Measurements from ENCODE around the gene LIPJ.

The LIPJ gene

GRCh38 chr10:88586462-88586861 lies at the start of gene LIPJ:
Gene LIPJ, plus strand, starts transcription at chr10:88586762. Its CDS starts 3,926 bp downstream, at chr10:88590688.
- no peak for DNase-seq

- DNase-seq = no peak
Measured at GRCh38 chr10:88537322-88537721, 49.2 kb upstream of the LIPJ start.

GRCh38 chr10:88538048-88538447 lies 48.5 kb upstream of the LIPJ start:
- no peak for DNase-seq

GRCh38 chr10:88540351-88540750 lies 46.2 kb upstream of the LIPJ start:
- DNase-seq = no peak

GRCh38 chr10:88541116-88541626 lies 45.4 kb upstream of the LIPJ start:
- no peak for DNase-seq

- DNase-seq = no peak
Measured at GRCh38 chr10:88542522-88542921, 44.0 kb upstream of the LIPJ start.

GRCh38 chr10:88544140-88544870 lies 42.3 kb upstream of the LIPJ start:
- DNase-seq = peak; percentile 24

GRCh38 chr10:88545359-88545758 lies 41.2 kb upstream of the LIPJ start:
- no peak for DNase-seq

GRCh38 chr10:88546497-88546896 lies 40.1 kb upstream of the LIPJ start:
- DNase-seq = no peak

GRCh38 chr10:88551246-88551645 lies 35.3 kb upstream of the LIPJ start:
- no peak for DNase-seq

GRCh38 chr10:88553116-88553752 lies 33.3 kb upstream of the LIPJ start:
- peak; percentile 54 for DNase-seq

GRCh38 chr10:88555190-88555908 lies 31.2 kb upstream of the LIPJ start:
- DNase-seq = no peak

- DNase-seq = no peak
Measured at GRCh38 chr10:88557256-88557655, 29.3 kb upstream of the LIPJ start.

GRCh38 chr10:88557658-88558057 lies 28.9 kb upstream of the LIPJ start:
- DNase-seq = no peak

- DNase-seq = no peak
Measured at GRCh38 chr10:88562152-88562551, 24.4 kb upstream of the LIPJ start.

GRCh38 chr10:88565072-88565471 lies 21.5 kb upstream of the LIPJ start:
- peak; percentile 17 for DNase-seq

GRCh38 chr10:88582411-88582805 lies 4.2 kb upstream of the LIPJ start:
- DNase-seq = no peak

GRCh38 chr10:88582806-88583583 lies 3.6 kb upstream of the LIPJ start, which contains the start of gene RNLS:
Gene RNLS, minus strand, starts transcription at chr10:88583318.
- DNase-seq = peak; percentile 67

- DNase-seq = no peak
Measured at GRCh38 chr10:88583584-88583957, 3.0 kb upstream of the LIPJ start.

GRCh38 chr10:88592381-88592780 lies 5.8 kb downstream of the LIPJ start:
- no peak for DNase-seq

- no peak for DNase-seq
Measured at GRCh38 chr10:88592906-88593305, 6.3 kb downstream of the LIPJ start.

- DNase-seq = no peak
Measured at GRCh38 chr10:88594482-88594881, 7.9 kb downstream of the LIPJ start.

- DNase-seq = no peak
Measured at GRCh38 chr10:88598055-88598454, 11.5 kb downstream of the LIPJ start.
